Stimulated activated CD4-positive, alpha-beta T cell treated with anti-CD3 and anti-CD28 coated beads, Interleukin-12 subunit alpha, Interleukin-12 subunit beta, amount 100 ng/mL, for 24 hours (primary cell): ENCODE measurements around the gene ZIC5.
"Not testable (repeated sequence)": the region's sequence is repeated elsewhere in the genome, so short reads cannot be mapped to it uniquely, and the experiment has no call there.

Experiments
- DNase-seq, 2 experiments: peaks; one replicate each; pipeline ENCODE4 v3.0.0-alpha.2; 2020; ENCODE audit warnings: low read depth in 2 of 2

Gene ZIC5

GRCh38 chr13:99960663-99961311 lies 10.8 kb downstream of the ZIC5 start:
- DNase-seq: no peak

- no peak for DNase-seq
Measured at GRCh38 chr13:99959540-99960230, 11.9 kb downstream of the ZIC5 start.

GRCh38 chr13:99959127-99959539 lies 12.4 kb downstream of the ZIC5 start:
- no peak for DNase-seq

- DNase-seq: no peak
Measured at GRCh38 chr13:99958406-99959126, 13.0 kb downstream of the ZIC5 start.

GRCh38 chr13:99956473-99957349 lies 14.9 kb downstream of the ZIC5 start:
- DNase-seq: no peak

GRCh38 chr13:99955747-99956472 lies 15.7 kb downstream of the ZIC5 start:
- DNase-seq: no peak

- DNase-seq: no peak
Measured at GRCh38 chr13:99955107-99955746, 16.3 kb downstream of the ZIC5 start.

- no peak for DNase-seq
Measured at GRCh38 chr13:99953138-99953755, 18.3 kb downstream of the ZIC5 start.

GRCh38 chr13:99951666-99952065 lies 19.9 kb downstream of the ZIC5 start:
- not testable (repeated sequence) for DNase-seq

- no peak for DNase-seq
Measured at GRCh38 chr13:99949679-99950413, 21.7 kb downstream of the ZIC5 start.

- no peak for DNase-seq
Measured at GRCh38 chr13:99948907-99949678, 22.5 kb downstream of the ZIC5 start.

GRCh38 chr13:99948411-99948810 lies 23.2 kb downstream of the ZIC5 start:
- no peak for DNase-seq

GRCh38 chr13:99947666-99948065 lies 23.9 kb downstream of the ZIC5 start:
- DNase-seq: no peak

- DNase-seq: not testable (repeated sequence)
Measured at GRCh38 chr13:99945515-99945914, 26.1 kb downstream of the ZIC5 start.

GRCh38 chr13:99944606-99945005 lies 27.0 kb downstream of the ZIC5 start:
- DNase-seq: no peak

GRCh38 chr13:99944102-99944501 lies 27.5 kb downstream of the ZIC5 start:
- no peak for DNase-seq

- DNase-seq: no peak
Measured at GRCh38 chr13:99941911-99942310, 29.7 kb downstream of the ZIC5 start.

GRCh38 chr13:99941086-99941485 lies 30.5 kb downstream of the ZIC5 start:
- DNase-seq: no peak

- no peak for DNase-seq
Measured at GRCh38 chr13:99938635-99939034, 32.9 kb downstream of the ZIC5 start.
